ENCODE measurements around the gene HSD17B7.

DNA sequence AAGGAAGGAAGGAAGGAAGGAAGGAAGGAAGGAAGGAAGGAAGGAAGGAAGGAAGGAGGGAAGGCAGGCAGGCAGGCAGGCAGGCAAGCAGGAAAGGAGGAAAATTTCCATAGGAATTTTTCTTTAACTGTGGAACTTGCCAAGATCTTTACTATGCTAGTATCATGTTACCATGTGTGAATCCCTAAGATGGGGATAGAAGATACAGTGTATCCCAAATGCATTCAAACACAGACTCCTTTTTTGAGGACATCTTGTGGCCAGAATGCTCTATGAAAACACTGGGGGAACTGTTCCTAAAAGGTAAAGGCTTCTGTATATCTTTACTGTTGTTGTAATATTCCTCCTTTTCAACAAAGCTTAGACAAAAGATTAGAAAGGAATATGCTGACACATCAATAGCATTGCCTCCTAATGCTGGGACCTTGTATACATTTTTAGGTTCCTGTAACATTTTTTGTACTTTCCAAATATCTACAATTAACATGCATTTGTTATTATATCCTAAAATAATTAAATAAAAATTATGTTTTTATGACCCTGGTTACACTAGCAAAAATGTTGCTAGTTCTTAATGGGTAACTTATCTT lies 49.8 kb downstream of the HSD17B7 start:
- TF ChIP-seq, protein P1, sequence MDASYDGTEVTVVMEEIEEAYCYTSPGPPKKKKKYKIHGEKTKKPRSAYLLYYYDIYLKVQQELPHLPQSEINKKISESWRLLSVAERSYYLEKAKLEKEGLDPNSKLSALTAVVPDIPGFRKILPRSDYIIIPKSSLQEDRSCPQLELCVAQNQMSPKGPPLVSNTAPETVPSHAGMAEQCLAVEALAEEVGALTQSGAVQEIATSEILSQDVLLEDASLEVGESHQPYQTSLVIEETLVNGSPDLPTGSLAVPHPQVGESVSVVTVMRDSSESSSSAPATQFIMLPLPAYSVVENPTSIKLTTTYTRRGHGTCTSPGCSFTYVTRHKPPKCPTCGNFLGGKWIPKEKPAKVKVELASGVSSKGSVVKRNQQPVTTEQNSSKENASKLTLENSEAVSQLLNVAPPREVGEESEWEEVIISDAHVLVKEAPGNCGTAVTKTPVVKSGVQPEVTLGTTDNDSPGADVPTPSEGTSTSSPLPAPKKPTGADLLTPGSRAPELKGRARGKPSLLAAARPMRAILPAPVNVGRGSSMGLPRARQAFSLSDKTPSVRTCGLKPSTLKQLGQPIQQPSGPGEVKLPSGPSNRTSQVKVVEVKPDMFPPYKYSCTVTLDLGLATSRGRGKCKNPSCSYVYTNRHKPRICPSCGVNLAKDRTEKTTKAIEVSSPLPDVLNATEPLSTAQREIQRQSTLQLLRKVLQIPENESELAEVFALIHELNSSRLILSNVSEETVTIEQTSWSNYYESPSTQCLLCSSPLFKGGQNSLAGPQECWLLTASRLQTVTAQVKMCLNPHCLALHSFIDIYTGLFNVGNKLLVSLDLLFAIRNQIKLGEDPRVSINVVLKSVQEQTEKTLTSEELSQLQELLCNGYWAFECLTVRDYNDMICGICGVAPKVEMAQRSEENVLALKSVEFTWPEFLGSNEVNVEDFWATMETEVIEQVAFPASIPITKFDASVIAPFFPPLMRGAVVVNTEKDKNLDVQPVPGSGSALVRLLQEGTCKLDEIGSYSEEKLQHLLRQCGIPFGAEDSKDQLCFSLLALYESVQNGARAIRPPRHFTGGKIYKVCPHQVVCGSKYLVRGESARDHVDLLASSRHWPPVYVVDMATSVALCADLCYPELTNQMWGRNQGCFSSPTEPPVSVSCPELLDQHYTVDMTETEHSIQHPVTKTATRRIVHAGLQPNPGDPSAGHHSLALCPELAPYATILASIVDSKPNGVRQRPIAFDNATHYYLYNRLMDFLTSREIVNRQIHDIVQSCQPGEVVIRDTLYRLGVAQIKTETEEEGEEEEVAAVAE (CRISPR knock-in tag; IDR thresholded peaks at IDR 0.05; ENCODE audit: borderline replicate concordance), result no peak
- TF ChIP-seq, protein P2, sequence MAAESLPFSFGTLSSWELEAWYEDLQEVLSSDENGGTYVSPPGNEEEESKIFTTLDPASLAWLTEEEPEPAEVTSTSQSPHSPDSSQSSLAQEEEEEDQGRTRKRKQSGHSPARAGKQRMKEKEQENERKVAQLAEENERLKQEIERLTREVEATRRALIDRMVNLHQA (CRISPR knock-in tag; IDR thresholded peaks at IDR 0.05), result no peak
- TF ChIP-seq, protein P3, sequence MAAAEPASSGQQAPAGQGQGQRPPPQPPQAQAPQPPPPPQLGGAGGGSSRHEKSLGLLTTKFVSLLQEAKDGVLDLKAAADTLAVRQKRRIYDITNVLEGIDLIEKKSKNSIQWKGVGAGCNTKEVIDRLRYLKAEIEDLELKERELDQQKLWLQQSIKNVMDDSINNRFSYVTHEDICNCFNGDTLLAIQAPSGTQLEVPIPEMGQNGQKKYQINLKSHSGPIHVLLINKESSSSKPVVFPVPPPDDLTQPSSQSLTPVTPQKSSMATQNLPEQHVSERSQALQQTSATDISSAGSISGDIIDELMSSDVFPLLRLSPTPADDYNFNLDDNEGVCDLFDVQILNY (CRISPR knock-in tag; conservative IDR thresholded peaks at IDR 0.05), result no peak
- TF ChIP-seq CTCF (CRISPR knock-in tag; IDR thresholded peaks at IDR 0.05) (no peak), ZBTB7A (CRISPR knock-in tag; IDR thresholded peaks at IDR 0.05) (no peak), TFAP4 (IDR thresholded peaks at IDR 0.05; ENCODE audit: borderline replicate concordance, low read depth) (no peak), POLR2A (IDR thresholded peaks at IDR 0.05; ENCODE audit: insufficient read depth in 1 of 2, low read depth in 2 of 2, low read length in 2 of 2) (no peak), ZNF577 (CRISPR knock-in tag; IDR thresholded peaks at IDR 0.05; ENCODE audit: borderline replicate concordance, low read depth) (no peak), ZNF589 (CRISPR knock-in tag; conservative IDR thresholded peaks at IDR 0.05) (no peak)
